ENCODE results near the gene DGKE.

DNA sequence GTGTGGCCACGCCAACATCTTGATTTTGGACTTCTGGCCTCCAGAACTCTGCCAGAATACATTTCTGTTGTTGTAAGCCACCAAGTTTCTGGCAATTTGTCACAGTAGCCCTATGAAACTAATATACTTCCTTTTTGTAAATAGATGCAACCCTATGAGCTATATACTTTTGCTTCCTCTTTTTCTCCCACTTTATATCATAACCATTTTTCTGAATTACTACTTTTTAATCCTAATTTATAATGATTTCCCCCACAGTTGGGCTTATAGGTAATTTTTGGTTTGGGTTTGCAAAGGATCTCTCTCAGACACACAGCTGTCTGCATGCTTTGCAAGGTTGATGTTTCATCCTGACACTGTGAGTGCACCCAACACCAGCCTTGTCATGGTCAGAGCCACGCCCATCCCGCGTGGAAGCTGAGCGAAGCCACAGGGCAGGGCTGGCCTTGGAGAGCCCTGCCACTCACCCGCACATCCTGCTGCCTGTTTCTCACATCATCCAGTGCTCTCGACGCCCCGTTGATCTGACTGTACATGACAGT is 74.1 kb downstream of the DGKE start:
- TF ChIP-seq, protein P1, sequence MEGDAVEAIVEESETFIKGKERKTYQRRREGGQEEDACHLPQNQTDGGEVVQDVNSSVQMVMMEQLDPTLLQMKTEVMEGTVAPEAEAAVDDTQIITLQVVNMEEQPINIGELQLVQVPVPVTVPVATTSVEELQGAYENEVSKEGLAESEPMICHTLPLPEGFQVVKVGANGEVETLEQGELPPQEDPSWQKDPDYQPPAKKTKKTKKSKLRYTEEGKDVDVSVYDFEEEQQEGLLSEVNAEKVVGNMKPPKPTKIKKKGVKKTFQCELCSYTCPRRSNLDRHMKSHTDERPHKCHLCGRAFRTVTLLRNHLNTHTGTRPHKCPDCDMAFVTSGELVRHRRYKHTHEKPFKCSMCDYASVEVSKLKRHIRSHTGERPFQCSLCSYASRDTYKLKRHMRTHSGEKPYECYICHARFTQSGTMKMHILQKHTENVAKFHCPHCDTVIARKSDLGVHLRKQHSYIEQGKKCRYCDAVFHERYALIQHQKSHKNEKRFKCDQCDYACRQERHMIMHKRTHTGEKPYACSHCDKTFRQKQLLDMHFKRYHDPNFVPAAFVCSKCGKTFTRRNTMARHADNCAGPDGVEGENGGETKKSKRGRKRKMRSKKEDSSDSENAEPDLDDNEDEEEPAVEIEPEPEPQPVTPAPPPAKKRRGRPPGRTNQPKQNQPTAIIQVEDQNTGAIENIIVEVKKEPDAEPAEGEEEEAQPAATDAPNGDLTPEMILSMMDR (IDR thresholded peaks at IDR 0.05; ENCODE audit: insufficient read depth, low read length, poor library complexity, severe bottlenecking): no peak
- no peak for TF ChIP-seq EZH2phosphoT487 (conservative IDR thresholded peaks at IDR 0.05; ENCODE audit: low read length)
